ENCODE results near the gene C2.

DNA sequence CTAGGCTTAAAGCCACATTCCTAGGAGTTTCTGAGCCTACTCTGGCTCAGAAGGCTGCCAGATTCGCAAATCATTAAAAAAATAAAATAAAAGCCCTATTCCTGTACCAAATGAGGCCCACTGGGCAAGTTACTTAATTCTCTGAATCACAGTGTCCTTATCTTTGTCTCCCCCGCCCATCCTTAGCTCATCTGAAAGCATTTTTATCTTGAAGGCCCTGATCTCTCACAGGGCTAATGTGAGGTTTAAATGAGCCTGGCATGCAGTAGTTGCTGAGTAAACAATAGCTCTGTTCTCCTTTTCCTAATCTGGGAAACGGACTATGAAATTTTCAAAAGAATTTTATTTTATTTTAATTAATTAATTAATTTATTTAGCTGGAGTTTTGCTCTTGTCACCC, 23.6 kb upstream of the C2 start:
- TF ChIP-seq SUZ12 (IDR thresholded peaks at IDR 0.05; ENCODE audit: extremely low read depth, insufficient read depth, insufficient read length) = no peak
- TF ChIP-seq YY1 (IDR thresholded peaks at IDR 0.05; ENCODE audit: insufficient read depth, insufficient read length) = no peak
